OCI-LY7 (cell line): ENCODE measurements around the gene NFIA. TPM values are rescaled to one million over a fixed set of nuclear protein-coding genes. Genes with fewer than 3 reads are reported as not detected.

Experiments
- BruUV-seq: library from RNA; stranded (reverse); fragments of 400-500 nt; replicated peaks from 2 replicates; lab custom pipeline; 2021; lab: Mats Ljungman, UMichigan
- CTCF ChIA-PET: fragments of 300-600 bp; sonication (Branson Sonifier 250); formaldehyde crosslinking; loops from one replicate; lab custom pipeline; 2022; ENCODE audit warnings: antibody characterized with exemption; ENCODE audit not compliant: unreplicated experiment; lab: Charles Lee
- POLR2A ChIA-PET: fragments of 300-600 bp; sonication (Branson Sonifier 250); formaldehyde crosslinking; loops from one replicate; lab custom pipeline; 2022; ENCODE audit warnings: antibody characterized with exemption; lab: Charles Lee
- DNase-seq: peaks from one replicate; pipeline ENCODE4 v3.0.0-alpha.2; 2015; ENCODE audit warnings: low spot score
- H2AFZ ChIP-seq: fragments of 200-600 bp; sonication (generic), shearing (Covaris generic); 2 replicates; pipeline ENCODE4 v1.6.1; 2014; ENCODE audit warnings: mild to moderate bottlenecking, antibody characterized with exemption, low read length, moderate library complexity
- H3K27ac ChIP-seq: fragments of 200-600 bp; sonication (generic); 2 replicates; pipeline ENCODE4 v1.5.1; 2014; ENCODE audit warnings: mixed run types, low read depth, mild to moderate bottlenecking, moderate library complexity, low read length, inconsistent platforms; ENCODE audit not compliant: poor library complexity, severe bottlenecking
- H3K36me3 ChIP-seq: fragments of 200-600 bp; sonication (generic); 2 replicates; pipeline ENCODE4 v1.6.1; 2014; ENCODE audit warnings: mild to moderate bottlenecking, antibody characterized with exemption, low read length, moderate library complexity, mixed read lengths; ENCODE audit not compliant: insufficient read depth
- H3K4me1 ChIP-seq: fragments of 200-600 bp; sonication (generic); 2 replicates; pipeline ENCODE4 v1.5.1; 2014; ENCODE audit warnings: mild to moderate bottlenecking, low read length; ENCODE audit not compliant: insufficient read depth, poor library complexity, severe bottlenecking
- H3K4me2 ChIP-seq: fragments of 200-600 bp; sonication (generic); 2 replicates; pipeline ENCODE4 v1.6.1; 2014; ENCODE audit warnings: mild to moderate bottlenecking, low read length
- H3K4me3 ChIP-seq: fragments of 200-600 bp; sonication (generic); 2 replicates; pipeline ENCODE4 v1.5.1; 2014; ENCODE audit warnings: mild to moderate bottlenecking, low read depth, low read length; ENCODE audit not compliant: poor library complexity, severe bottlenecking
- H3K79me2 ChIP-seq: fragments of 200-600 bp; sonication (generic); 2 replicates; pipeline ENCODE4 v1.6.1; 2016; ENCODE audit warnings: low read depth, mild to moderate bottlenecking, low read length, moderate library complexity, mixed read lengths; ENCODE audit not compliant: insufficient read depth
- H3K9me2 ChIP-seq: fragments of 200-600 bp; sonication (generic); 2 replicates; pipeline ENCODE4 v1.6.1; 2016; ENCODE audit warnings: mild to moderate bottlenecking, low read length, mixed read lengths; ENCODE audit not compliant: insufficient read depth
- H3K9me3 ChIP-seq: fragments of 200-600 bp; sonication (generic); 2 replicates; pipeline ENCODE4 v1.6.1; 2014; ENCODE audit warnings: mild to moderate bottlenecking, mixed run types, low read length, mixed read lengths
- H4K20me1 ChIP-seq: fragments of 200-600 bp; sonication (generic); 2 replicates; pipeline ENCODE4 v1.6.1; 2014; ENCODE audit warnings: mild to moderate bottlenecking, antibody characterized with exemption, low read length, moderate library complexity, mixed read lengths; ENCODE audit not compliant: insufficient read depth
- CTCF ChIP-seq: fragments of 200-600 bp; sonication (generic); conservative IDR thresholded peaks from 2 replicates; pipeline ENCODE4 v1.5.1; 2014; ENCODE audit warnings: mild to moderate bottlenecking, antibody characterized with exemption, low read length, moderate library complexity, mixed read lengths
- EZH2phosphoT487 ChIP-seq: fragments of 200-600 bp; sonication (generic); IDR thresholded peaks from 2 replicates; pipeline ENCODE4 v1.6.1; 2018; ENCODE audit warnings: low read depth, borderline replicate concordance, mild to moderate bottlenecking, mixed run types, antibody characterized with exemption, low read length, moderate library complexity, mixed read lengths
- intact Hi-C: fragments of 100-400 bp; cut with micrococcal nuclease; formaldehyde crosslinking; loops from one replicate; pipeline ENCODE4 v1.10.0; 2022; ENCODE audit not compliant: unreplicated experiment
- total RNA-seq, 2 experiments: library from RNA; depleted of rRNA in 1 of 2; stranded (reverse); fragments of >200 nt in 1 of 2; shearing (Covaris generic) in 1 of 2; gene quantifications; 2 replicates each; pipeline ENCODE4 v1.2.3, GENCODE V29; 2014 to 2022

The NFIA gene
- total RNA-seq, 2 experiments from 2014 or later = 2.8 to 18.8 TPM

GRCh38 chr1:61183471-61184039, 101.2 kb downstream of the NFIA start:
- CTCF ChIA-PET = no interaction called here
- no peak for DNase-seq
- intact Hi-C loops = no loop called here
- no TSS peak for BruUV-seq
- Histone ChIP-seq H3K9me2 (no peaks in the 10 kb centered on the region), H3K27ac (no peak overlapping the region), H2AFZ (no peak overlapping the region), H3K4me1 (no peaks in the 10 kb centered on the region), H3K4me3 (no peak overlapping the region), H3K9me3 (no peaks in the 10 kb centered on the region), H3K4me2 (no peak overlapping the region), H3K36me3 (no peaks in the 10 kb centered on the region), H4K20me1 (no peaks in the 10 kb centered on the region), H3K79me2 (no peaks in the 10 kb centered on the region)
- TF ChIP-seq CTCF = no peak
- no peak for TF ChIP-seq EZH2phosphoT487
- POLR2A ChIA-PET = interaction anchor here (0.6 kb wide), 1 partner anchor 34 kb away, joined by 4 read pairs; no protein-coding TSS in a partner anchor

GRCh38 chr1:61184040-61184713, 101.8 kb downstream of the NFIA start:
- no peak overlapping the region for H2AFZ ChIP-seq
- H3K4me1 ChIP-seq = no peaks in the 10 kb centered on the region
- intact Hi-C loops = no loop called here
- BruUV-seq = no TSS peak
- H3K79me2 ChIP-seq = no peaks in the 10 kb centered on the region
- no peak for TF ChIP-seq CTCF
- no peak for TF ChIP-seq EZH2phosphoT487
- H3K4me2 ChIP-seq = no peak overlapping the region; the same call in 1 of the 2 replicates
- no peaks in the 10 kb centered on the region for H3K36me3 ChIP-seq
- ChIA-PET POLR2A (interaction anchor here (0.6 to 1.1 kb wide), 3 partner anchors 11 to 1394 kb away, joined by 3 to 4 read pairs (median 3); no protein-coding TSS in a partner anchor), CTCF (no interaction called here)
- H3K4me3 ChIP-seq = no peak overlapping the region
- H4K20me1 ChIP-seq = no peaks in the 10 kb centered on the region
- H3K27ac ChIP-seq = no peak overlapping the region
- no peak for DNase-seq
- H3K9me2 ChIP-seq = no peaks in the 10 kb centered on the region
- H3K9me3 ChIP-seq = no peaks in the 10 kb centered on the region

- no peaks in the 10 kb centered on the region for H3K4me1 ChIP-seq
- TF ChIP-seq CTCF (no peak), EZH2phosphoT487 (no peak)
- H3K9me3 ChIP-seq = no peaks in the 10 kb centered on the region
- ChIA-PET POLR2A (interaction anchor here (0.6 to 1.1 kb wide), 2 partner anchors 10 to 1394 kb away, joined by 3 read pairs; no protein-coding TSS in a partner anchor), CTCF (no interaction called here)
- BruUV-seq = no TSS peak
- no peak overlapping the region for H2AFZ ChIP-seq
- no peaks in the 10 kb centered on the region for H3K79me2 ChIP-seq
- no peak overlapping the region for H3K27ac ChIP-seq
- H3K9me2 ChIP-seq = no peaks in the 10 kb centered on the region
- H3K36me3 ChIP-seq = no peaks in the 10 kb centered on the region
- no peak for DNase-seq
- H3K4me2 ChIP-seq = no peak overlapping the region; the same call in 1 of the 2 replicates
- no peaks in the 10 kb centered on the region for H4K20me1 ChIP-seq
- intact Hi-C loops = no loop called here
- H3K4me3 ChIP-seq = no peak overlapping the region
Observed at GRCh38 chr1:61184714-61185106, 102.3 kb downstream of the NFIA start.
